ENCODE measurements around the gene SIAH3. TPM values are rescaled to one million over a fixed set of nuclear protein-coding genes. Genes with fewer than 3 reads are reported as not detected.
"Not testable (repeated sequence)": the region's sequence is repeated elsewhere in the genome, so short reads cannot be mapped to it uniquely, and the experiment has no call there.

Gene SIAH3
- total RNA-seq, 6 experiments from 2014 or later: not detected

- 58% methylated on average over 4 of the region's 4 CpGs for WGBS (ENCODE audit: insufficient coverage, low coverage, low lambda C conversion rate, missing lambda C conversion rate)
- intact Hi-C loops (cut with DNase I): no loop called here
Observed at GRCh38 chr13:45768656-45769479, 82.7 kb downstream of the SIAH3 start.

GRCh38 chr13:45765464-45765863 lies 86.1 kb downstream of the SIAH3 start:
- Histone ChIP-seq H3K9me3 (no peaks in the 10 kb centered on the region), H3K4me1 (no peaks in the 10 kb centered on the region), H3K4me3 (no peak overlapping the region), H3K27me3 (no peaks in the 10 kb centered on the region), H3K27ac (no peak overlapping the region), H3K36me3 (no peaks in the 10 kb centered on the region)
- DNase-seq (no peak), ATAC-seq (no peak)
- intact Hi-C loops (cut with DNase I): no loop called here
- 30% methylated on average over 4 of the region's 4 CpGs for WGBS (ENCODE audit: insufficient coverage, low coverage, low lambda C conversion rate, missing lambda C conversion rate)
- TF ChIP-seq CTCF (IDR thresholded peaks at IDR 0.05) (no peak), POLR2A (IDR thresholded peaks at IDR 0.05) (no peak)

More at GRCh38 chr13:45768656-45769479, 82.7 kb downstream of the SIAH3 start:
- no peak overlapping the region for H3K27ac ChIP-seq
- no peak for TF ChIP-seq POLR2A (IDR thresholded peaks at IDR 0.05)
- TF ChIP-seq CTCF (IDR thresholded peaks at IDR 0.05): no peak
- H3K27me3 ChIP-seq: no peaks in the 10 kb centered on the region
- no peak for DNase-seq
- no peaks in the 10 kb centered on the region for H3K36me3 ChIP-seq
- no peak for ATAC-seq
- H3K9me3 ChIP-seq: no peaks in the 10 kb centered on the region
- H3K4me1 ChIP-seq: no peaks in the 10 kb centered on the region
- no peak overlapping the region for H3K4me3 ChIP-seq

GRCh38 chr13:45763419-45763818 lies 88.1 kb downstream of the SIAH3 start:
- no peaks in the 10 kb centered on the region for H3K27me3 ChIP-seq
- H3K27ac ChIP-seq: no peak overlapping the region
- H3K4me3 ChIP-seq: no peak overlapping the region
- intact Hi-C loops (cut with DNase I): no loop called here
- ATAC-seq (no peak), DNase-seq (no peak)
- H3K4me1 ChIP-seq: no peaks in the 10 kb centered on the region
- WGBS (ENCODE audit: insufficient coverage, low coverage, low lambda C conversion rate, missing lambda C conversion rate): 30% methylated on average over 2 of the region's 4 CpGs
- H3K36me3 ChIP-seq: no peaks in the 10 kb centered on the region
- TF ChIP-seq CTCF (IDR thresholded peaks at IDR 0.05) (no peak), POLR2A (IDR thresholded peaks at IDR 0.05) (no peak)
- no peaks in the 10 kb centered on the region for H3K9me3 ChIP-seq

- H3K9me3 ChIP-seq; ATAC-seq; H3K4me1 ChIP-seq; H3K27me3 ChIP-seq; H3K4me3 ChIP-seq; H3K36me3 ChIP-seq; H3K27ac ChIP-seq; intact Hi-C loops (cut with DNase I); DNase-seq: not testable (repeated sequence)
- 63% methylated on average over 3 of the region's 3 CpGs for WGBS (ENCODE audit: insufficient coverage, low coverage, low lambda C conversion rate, missing lambda C conversion rate)
Observed at GRCh38 chr13:45757589-45757988, 94.0 kb downstream of the SIAH3 start.

GRCh38 chr13:45756498-45756897 lies 95.1 kb downstream of the SIAH3 start:
- DNase-seq; H3K27ac ChIP-seq; H3K27me3 ChIP-seq; H3K36me3 ChIP-seq; H3K9me3 ChIP-seq; ATAC-seq; H3K4me3 ChIP-seq; intact Hi-C loops (cut with DNase I); H3K4me1 ChIP-seq: not testable (repeated sequence)
- 80% methylated on average over 1 of the region's 1 CpG for WGBS (ENCODE audit: insufficient coverage, low coverage, low lambda C conversion rate, missing lambda C conversion rate)

Measured in right lobe of liver (tissue), 6 donors.